ENCODE results near the gene GCSAML.

The GCSAML gene

GRCh38 chr1:247574236-247574635 is 25.3 kb downstream of the GCSAML start:
- no peak for DNase-seq (ENCODE audit: low spot score)

- DNase-seq (ENCODE audit: low spot score) = no peak
These were observed 25.7 kb downstream of the GCSAML start for GRCh38 chr1:247574664-247575063.

GRCh38 chr1:247576514-247576913 is 27.6 kb downstream of the GCSAML start:
- DNase-seq (ENCODE audit: low spot score) = no peak

GRCh38 chr1:247578946-247579460 is 30.1 kb downstream of the GCSAML start:
- no peak for DNase-seq (ENCODE audit: low spot score)

GRCh38 chr1:247588060-247588459 is 39.1 kb downstream of the GCSAML start, which contains the start of gene OR2G2:
TSS of gene OR2G2 (plus strand) at chr1:247588360. CDS start at chr1:247588360, 0 bp downstream.
- DNase-seq (ENCODE audit: low spot score) = no peak

GRCh38 chr1:247605286-247605685 is 56.4 kb downstream of the GCSAML start, which contains the start of gene OR2G3:
TSS of gene OR2G3 (plus strand) at chr1:247605586. CDS start at chr1:247605586, 0 bp downstream.
- DNase-seq (ENCODE audit: low spot score) = no peak

- no peak for DNase-seq (ENCODE audit: low spot score)
These were observed 64.5 kb downstream of the GCSAML start for GRCh38 chr1:247613405-247613804.

GRCh38 chr1:247614625-247615024 is 65.7 kb downstream of the GCSAML start:
- DNase-seq (ENCODE audit: low spot score) = no peak
